D341Med (cell line): ENCODE measurements around the gene SGPL1.
A peak's percentile ranks its signal among the peaks of the same experiment; 100 is the strongest.

Experiments
- DNase-seq: peaks from one replicate; pipeline ENCODE4 v3.0.0; 2012; ENCODE audit warnings: low spot score

SGPL1 gene

DNA sequence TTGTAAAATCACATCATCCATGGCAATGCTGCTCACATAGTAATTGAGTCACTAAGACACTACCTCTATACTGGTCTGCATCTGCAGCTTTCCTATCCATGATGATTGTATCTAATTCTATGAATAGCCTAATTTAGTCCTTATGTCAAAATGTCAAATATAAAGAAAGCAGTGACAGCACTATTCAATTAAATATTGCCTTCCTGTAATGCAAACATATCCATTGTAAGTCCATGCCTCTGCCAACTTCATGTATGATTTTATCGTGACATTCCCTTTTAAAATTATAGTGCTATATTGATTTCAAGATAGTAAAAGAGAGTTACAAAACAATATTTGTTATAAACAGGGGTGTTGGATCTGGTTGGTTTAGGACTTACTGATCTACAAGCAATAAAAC is 4.8 kb upstream of the SGPL1 start:
- DNase-seq = no peak

DNA sequence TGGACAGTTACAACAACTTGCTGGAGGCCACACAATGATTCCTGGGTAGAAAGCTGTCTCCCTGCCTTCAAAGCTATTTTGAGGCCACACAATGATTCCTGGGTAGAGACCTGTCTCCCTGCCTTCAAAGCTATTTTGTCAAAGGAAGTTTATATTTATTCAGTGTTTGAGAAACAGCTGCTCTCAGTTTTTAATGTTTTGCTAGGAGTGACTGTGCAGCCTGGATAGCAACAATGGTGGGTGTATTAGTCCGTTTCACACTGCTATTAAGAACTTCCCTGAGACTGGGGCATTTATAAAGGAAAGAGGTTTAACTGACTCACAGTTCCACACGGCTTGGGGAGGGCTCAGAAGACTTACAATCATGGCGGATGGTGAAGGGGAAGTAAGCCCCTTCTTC is 3.9 kb upstream of the SGPL1 start:
- DNase-seq = no peak

DNA sequence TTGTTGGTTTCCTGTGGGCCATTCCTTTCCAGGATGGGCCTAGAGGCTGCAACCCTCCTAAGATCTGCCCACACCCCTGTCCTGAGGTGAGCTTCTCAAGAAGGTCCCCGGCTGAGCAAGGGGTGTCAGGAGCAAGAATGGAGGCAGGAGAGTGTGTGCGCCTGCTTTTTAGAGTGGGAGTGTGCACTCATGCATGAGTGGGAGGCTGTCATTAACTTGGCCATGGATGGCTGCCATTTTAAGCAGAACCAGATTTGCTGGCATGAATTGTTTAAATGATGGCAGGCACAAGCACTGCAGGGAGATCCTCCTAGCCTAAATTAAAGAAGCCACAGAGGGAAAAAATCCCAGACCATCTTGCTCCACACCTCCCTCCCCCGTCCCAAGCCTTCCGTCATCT is 2.9 kb upstream of the SGPL1 start:
- no peak for DNase-seq

DNA sequence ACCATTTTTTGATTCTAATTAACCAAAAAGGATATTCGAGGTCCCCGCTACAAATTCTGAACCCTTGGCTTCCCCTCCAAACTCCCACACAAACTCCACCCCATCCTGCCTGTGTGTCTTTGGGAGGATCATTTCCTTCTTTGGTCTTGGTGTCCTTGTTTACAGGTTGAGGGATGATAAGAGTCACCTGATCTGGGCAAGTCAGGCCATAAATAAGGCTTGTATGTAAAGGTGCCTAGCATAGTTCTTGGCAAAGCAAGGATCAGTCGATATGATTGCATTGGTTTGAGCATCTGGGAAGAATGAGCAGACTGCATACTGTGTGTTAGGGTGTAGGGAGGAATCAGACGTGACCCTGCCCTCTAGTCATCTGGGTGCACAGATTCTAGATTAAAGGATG is 1.6 kb upstream of the SGPL1 start:
- no peak for DNase-seq

DNA sequence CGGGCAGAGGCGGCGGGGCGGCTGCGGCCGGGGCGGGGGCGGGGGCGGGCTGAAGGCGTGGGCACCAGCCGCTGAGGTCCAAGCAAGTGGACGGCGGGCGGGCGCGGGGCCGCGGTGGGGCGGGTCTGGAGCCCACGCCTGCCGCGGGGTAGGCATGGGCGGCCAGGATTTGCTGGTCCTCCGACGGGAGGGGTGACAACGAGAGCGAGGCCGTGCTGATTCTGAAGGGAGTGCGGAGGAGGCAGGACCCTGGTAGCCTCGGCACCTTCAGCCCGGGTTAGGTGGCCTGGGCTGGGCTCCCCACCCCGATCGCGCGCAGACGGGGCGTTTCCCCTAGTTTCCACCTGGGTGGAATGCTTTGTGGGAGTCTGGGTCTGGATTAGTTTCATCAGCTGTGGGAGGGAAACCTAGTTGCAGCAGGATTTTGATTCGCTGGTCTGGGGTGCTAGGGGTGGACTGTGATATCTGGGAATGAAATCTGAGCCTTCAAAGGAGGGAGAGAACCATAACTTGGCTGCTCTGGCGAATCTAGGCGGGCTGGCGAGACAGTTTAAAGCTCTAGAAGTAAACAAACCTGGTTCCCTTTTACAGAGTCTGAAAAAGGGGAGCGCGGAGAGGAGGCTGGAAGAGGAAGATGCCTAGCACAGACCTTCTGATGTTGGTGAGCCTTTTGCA is 609 bp downstream of the SGPL1 start:
- peak; percentile 73 for DNase-seq

DNA sequence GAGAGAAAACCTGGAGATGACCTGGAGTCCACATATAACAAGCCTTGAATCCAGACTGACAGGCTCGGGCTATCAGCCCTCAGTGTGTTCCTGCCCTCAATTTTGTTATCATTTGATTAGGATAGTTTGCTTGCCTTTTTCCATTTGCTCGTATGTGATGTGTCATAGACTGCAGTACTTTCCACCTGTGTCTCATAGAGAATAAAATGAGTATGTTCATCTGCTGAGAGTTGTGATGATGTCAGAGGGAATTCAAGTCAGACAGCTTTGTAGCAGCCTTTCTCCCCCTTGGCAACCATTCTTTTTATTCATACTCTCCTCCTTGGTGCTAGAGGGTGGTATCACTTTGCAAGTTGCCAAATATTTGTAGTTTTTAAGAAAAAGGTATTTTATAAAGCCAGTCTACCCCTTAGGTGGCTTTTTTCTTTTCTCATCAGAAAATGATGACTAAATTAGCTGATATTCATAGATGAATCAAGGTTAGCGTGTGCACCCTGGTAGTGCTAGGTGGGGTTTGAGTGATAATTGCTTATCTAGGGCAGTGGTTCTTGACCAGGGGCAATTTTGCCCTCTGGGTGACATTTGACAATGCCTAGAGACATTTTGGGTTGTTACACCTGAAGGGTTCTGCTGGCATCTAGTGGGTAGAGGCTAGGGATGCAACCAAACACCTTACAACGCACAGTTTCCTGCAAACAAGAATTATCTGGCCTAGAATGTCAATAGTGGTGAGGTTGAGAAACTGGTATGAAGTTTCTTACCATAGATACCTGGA is 5.4 kb downstream of the SGPL1 start:
- DNase-seq = no peak

DNA sequence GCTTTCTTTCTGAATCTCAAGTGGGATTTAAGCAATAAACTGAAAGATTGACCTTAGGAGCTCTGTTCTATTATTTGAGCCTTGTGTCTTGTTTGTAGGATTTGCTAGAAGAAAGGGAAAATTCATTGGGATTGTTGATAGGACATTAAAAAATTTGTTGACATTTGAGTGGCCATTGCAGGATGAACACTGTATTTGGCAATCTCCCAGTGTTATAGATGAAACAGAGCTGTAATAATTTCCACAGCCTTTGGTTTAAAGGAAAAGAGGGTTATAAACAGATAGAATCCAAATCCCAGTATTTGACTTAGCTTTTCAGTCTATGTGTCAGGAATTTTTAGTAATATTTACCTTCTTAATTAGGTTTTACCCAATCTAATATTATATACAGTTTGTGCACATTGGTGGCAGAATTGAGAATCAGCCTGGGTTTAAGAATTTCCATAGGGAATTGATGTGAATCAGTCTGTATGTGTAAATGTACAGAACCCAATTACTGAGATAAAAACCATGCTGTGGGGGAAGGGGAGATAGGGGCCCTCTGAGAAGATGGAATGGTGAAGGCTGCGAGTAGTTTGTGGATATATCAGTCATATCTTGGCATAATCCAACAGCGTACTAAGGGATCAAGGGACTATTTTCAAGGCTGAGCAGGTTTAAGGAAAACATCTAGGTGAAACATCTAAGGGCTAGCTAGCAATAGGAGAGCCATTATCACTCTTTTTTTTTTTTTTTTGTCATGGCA is 6.5 kb downstream of the SGPL1 start:
- no peak for DNase-seq

DNA sequence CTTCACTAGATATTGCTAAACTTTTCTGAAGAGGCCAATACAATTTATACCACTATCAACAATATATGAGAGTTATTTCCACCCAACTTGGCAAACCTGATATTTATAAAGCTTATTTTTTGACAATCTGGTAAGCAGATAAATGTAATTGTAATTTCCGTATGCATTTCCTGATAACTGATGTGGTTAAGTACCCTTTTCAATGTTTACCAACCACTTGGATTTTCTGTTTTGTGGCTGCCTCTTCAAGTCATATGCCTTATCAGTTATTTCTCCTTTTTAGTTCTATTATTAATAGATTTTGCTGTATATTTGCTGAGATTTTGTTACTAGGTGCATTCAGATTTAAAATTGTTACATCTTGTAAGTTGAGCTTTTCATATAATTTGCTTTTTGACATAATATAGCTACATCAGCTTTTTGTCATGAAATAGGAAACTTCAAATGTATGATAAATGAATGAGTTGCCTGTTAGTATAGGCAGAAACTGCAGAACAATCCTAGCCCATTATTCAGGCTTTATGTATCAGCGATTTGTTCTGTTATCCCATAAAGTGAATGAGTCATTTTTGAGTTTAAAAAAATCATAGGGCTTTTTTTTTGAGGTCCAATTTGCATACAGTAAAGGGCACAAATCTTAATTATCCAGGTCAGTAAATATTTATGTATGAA is 11.5 kb downstream of the SGPL1 start:
- DNase-seq = no peak

DNA sequence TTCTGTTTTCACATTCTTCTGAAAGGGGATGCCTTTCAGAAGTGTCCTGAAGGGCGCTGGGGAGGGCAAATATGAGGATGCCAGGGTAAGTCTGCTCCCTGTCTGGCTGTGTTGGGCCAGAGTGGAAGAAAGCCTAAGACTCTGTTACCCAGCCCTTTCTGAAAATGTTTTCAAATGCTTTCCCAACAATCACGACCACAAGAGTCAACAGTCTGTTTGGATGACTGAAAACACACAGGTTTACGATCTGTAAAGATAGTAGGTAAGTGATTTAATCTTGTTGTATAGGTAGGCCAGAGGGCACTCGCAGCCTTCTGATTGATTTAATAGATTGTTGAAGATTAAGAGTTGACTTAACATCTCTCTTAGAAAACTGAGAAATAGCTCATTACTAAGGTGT is 13.2 kb downstream of the SGPL1 start:
- no peak for DNase-seq

DNA sequence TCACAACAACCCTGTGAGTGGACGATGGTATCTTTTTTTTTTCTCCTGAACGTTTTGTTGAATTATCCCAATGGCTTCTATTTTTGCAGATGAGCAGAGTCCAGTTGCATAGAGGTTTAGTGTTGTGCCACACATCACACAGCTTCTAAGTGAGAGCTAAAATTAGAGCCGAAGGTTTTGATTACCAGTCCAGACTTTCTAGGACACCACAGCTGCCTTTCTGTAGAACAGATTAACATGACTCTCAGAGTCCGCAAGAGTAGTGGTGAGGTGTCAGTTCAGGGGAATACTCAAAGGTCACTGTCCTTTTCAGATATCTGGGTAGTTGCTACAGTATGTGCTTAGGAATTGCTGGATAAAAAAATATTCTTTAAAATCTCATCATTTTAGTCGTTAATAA is 13.8 kb downstream of the SGPL1 start:
- no peak for DNase-seq

DNA sequence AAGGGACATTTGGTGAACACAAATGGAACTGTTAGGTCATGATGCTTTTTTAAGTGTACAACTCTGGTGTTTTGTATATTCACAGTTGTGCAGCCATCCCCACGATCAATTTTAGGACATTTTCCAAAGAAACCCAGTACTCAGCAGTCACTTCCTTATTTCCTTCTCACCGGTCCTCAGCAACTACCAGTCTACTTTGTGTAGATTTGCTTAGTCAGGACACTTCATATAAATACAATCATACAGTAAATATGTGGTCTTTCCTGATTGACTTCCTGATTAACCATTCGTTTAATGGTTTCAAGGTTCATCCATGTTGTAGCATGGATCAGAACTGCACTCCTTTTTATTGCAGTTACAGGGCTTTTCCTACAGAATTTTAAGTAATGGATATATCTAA is 14.4 kb downstream of the SGPL1 start:
- no peak for DNase-seq

DNA sequence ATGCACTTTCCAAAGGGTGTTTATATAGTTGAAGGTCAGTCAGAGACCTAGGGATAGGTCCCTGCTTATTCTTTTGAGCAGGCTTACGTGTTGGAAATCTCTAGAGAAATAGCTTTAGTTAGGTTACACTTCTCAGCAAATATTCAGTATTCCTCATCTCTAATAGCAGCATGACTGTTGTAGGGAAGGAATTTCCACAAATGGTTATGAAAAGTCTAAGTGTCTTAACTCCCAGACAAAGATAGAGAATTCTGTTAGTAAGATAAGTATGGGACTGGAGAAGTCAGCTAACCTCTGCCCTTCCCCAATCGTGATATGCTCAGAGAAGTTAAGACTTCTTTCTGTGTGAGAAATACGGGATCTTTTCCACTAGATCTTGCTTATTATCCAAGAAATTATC is 16.5 kb downstream of the SGPL1 start:
- DNase-seq = no peak

DNA sequence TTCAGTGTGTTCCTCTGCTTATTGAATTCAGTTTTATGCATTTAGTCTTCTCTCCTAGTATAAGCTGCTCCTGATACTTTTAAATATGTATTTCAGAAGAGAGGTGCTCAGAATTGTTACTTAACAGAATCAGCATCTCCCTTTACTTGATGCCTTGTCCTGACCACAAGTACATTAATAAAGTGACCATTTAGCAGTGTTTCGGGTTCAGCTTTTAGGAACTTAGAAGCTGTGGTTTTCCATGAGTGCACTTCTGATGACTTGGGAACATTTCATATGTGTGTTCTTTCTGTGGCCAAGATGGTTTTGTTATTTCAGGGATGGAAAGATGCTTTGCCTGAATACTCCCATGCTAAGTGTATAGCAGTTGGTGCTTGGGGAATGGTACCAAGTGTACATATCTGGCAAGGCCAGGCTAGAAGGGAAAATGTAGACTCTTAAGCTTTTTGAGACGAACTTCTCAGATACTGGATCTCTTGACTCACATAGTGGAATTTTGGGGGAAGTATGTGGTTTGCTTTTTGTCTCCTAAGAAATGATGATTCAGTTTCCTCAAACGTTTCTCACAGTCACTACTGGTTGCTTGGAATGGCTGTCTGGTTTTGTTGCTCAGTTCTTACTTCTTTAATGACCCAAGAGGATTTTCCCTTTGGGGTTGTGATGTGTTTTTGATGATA is 17.2 kb downstream of the SGPL1 start:
- no peak for DNase-seq

DNA sequence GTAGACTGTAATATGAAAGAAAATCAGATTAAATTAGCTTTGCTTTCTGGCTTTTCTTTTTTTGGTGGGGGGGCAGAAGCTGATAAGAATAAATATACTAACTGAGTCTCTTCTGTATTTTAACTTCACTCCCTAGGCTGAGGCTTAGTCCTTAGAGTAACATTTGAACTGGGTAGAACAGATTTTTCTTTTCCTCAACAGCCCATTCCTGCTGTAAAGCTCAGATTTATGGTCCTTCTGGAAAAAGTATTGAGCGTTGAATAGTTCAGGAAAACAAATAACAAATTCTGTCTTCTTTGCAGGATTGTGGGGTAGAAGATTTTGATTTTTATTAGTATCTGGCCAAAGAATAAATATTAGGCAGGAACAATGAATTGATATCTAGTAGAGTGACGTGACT is 17.9 kb downstream of the SGPL1 start:
- no peak for DNase-seq

DNA sequence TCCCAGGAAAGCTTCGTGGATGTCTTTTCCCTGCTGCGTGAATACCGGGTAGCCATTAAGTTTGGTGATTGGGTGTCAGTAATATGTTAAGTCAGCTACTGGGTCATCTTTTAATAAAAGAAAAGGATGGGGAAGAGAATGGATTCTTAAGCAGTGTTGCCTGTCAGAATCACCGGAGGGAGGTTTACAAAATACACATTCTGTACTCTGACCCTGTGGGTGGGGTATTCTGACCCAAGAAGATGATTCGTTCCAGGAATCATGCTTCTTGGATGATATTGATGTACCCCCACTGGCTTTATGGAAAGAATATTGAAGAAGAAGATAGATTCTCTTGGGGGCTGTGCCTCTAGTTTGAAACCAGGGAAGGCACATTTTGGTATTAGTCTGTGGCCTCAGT is 18.3 kb downstream of the SGPL1 start:
- DNase-seq = no peak

DNA sequence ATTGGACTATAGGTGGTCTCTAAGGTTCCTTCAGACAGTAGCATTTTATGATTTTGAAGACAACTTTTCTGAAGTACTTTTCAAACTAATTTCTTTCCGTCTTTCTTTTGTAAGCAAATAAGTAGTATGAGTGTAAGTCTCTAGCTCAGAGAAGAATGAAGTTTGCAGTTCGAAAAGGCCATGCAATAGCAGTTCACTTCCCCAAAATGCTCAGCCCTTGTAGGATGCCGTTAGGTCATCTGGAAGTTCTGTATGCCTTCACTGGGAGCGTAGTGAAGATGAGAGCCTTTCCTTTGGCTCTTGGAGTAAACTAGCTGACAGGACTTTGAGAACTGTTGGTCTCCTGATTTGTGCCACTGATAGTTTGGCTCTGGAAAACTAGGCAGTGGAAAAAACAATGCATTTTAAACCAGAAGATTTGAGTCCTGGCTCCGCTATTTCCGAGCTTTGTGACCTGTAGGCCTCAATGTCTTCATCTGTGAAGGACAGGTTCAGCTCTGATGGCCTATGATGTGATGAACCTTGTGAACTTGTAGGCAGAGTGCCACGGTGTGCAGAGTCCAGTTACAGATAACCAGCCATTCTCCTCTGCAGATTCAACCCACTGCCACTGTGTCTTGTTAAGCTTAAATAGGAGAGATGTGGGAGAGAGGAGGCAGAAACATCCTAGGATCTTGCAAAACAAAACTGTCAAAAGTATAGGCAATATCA is 18.8 kb downstream of the SGPL1 start:
- no peak for DNase-seq

DNA sequence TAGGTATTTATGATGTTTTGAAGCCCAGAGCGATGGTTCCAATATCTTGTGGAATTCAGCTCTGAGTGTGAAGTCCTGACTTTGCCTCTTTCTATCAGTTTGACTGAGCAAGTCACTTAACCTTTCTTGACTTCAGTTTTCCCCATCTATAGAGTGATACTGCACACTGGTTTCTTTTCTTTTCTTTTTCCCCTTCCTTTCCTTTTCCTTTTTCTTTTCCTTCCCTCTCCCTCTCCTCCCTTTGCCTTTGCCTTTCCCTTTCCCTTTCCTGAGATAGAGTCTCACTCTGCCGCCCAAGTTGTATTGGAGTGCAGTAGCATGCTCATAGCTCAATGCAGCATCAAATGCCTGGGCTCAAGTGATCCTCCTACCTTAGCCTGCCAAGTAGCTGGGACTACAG is 20.6 kb downstream of the SGPL1 start:
- no peak for DNase-seq

DNA sequence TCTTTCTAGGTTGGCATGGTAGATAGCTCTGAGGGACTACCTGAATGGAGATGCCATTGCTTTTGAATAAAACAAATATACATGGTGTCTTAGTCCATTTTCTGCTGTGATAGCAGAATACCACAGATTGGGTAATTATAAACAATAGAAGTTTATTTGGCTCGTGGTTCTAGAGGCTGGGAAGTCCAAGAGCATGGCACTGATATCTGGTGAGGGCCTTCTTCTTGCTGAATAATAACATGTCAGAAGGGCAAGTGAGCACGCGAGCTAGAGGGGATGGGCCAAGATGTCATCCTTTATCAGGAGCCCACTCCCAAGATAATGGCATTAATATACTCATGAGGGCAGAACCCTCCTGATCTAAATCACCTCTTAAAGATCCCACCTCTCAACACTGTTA is 21.9 kb downstream of the SGPL1 start:
- no peak for DNase-seq

DNA sequence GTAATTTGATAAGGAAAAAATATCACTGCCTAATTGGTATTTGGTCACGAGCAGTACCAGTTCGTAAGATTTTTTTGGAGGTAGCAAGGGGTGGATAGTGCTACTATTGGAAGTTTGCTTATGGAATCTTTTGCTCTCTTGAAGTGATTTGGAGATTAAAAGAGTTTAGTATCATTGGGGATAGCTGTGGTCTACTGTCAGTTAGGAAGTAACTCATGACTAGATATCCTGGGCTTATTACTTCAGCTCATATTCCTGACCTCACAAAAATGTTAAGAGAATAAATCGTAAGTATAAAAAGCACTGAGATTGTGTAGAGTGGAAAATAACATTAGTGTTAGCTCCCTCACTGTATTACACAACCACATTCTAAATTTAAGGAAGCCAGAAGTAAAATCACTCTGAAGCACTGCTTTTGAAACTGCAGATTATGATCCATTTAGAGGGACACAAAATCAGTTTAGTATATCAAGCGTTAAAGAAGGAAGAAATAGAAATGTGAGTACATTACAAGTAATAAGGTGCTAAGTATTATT is 22.6 kb downstream of the SGPL1 start:
- DNase-seq = no peak

DNA sequence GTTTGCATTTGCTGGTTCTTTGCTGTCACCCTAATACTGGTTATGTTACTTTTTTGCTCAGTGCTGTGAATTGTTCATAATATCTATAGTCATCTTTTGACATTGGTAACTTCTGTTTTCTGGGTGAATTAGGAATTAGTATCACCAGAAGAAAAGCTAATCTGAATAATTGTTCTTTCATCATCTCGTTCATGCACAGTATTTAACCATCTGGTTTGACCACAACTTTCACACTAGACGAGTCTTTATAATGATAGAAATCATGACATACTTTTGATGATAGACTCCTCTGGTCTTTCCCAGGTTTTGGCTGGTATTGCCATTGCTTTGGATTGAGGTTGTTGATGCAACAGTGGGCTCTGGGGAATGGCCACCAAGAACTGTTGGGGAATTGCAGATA is 25.1 kb downstream of the SGPL1 start:
- no peak for DNase-seq

DNA sequence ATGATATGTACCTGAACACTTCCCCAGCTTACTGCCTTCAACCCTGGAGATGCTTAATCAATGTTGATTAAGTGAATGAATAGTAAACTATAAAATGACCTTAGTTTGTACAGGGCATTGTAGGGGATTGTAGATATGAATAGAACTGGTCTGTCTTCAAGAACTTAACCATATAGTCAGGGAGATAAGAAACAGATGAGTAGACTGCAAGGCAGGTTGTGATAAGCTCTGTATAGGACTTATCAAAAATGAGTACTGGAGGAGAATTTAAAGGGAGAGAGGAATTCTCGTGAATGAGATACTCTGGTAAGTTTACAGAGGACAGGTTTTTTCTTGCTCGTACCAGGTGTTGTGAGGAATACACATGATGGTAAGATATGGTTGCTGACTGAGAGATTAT is 27.6 kb downstream of the SGPL1 start:
- no peak for DNase-seq
